KOPT-K1 (cell line): ENCODE data around the gene CD8B2.

ENCODE experiments used
- H3K27ac ChIP-seq: fragments of 200-600 bp; sonication (generic); 2 replicates; pipeline ENCODE4 v1.5.1; 2016; ENCODE audit warnings: antibody characterized with exemption, mild to moderate bottlenecking, low read depth, low read length; ENCODE audit not compliant: poor library complexity, severe bottlenecking
- H3K36me3 ChIP-seq: fragments of 200-600 bp; sonication (generic); 2 replicates; pipeline ENCODE4 v1.5.1; 2017; ENCODE audit warnings: antibody characterized with exemption, mild to moderate bottlenecking, low read length, moderate library complexity; ENCODE audit not compliant: insufficient read depth
- H3K9me3 ChIP-seq: fragments of 200-600 bp; sonication (generic); 2 replicates; pipeline ENCODE4 v1.5.1; 2017; ENCODE audit warnings: antibody characterized with exemption, low read length, mild to moderate bottlenecking; ENCODE audit not compliant: insufficient read depth, poor library complexity, severe bottlenecking

The CD8B2 gene

DNA sequence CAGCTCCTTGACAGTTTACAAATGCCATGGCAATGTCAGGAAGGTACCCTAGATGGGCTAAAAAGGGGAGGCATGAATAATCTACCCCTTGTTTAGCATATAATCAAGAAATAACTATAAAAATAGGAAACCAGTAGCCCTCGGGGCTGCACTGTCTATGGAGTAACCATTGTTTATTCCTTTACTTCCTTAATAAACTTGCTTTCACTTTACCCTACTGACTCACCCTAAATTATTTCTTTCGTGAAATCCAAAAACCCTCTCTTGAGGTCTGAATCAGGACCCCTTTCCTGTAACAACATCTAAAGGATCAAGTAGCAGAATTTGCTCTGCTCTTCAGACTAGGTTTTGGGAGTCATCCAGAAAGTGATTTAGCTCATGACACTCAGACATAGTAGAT, 43.7 kb downstream of the CD8B2 start:
- H3K9me3 ChIP-seq, result no peaks in the 10 kb centered on the region
- no peak overlapping the region for H3K27ac ChIP-seq
- no peaks in the 10 kb centered on the region for H3K36me3 ChIP-seq

DNA sequence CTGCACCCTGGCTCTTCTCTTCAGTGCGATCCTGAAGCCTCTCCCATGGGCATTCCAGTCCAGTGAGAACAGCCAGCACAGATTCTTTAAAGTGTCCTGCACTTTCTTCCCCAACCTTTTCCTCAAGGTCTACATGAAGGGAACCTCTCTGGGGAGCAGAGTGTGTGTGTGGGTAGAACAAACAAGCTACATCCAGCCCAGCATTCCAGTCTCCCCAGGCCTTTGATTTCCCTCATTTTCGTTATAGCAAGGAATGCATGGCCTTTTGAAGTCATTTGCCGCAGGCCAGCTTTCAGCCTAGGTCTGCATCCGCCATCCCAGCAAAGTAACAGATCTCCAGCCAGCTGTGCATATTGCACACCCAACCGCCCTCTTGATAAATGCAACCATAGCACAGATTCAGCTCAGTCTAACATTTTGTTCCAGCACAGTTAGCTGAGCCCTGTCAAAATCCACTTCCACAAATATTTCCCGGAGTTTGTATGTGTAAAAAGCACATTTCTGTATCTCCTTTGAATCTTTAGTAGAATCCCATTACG, 44.6 kb downstream of the CD8B2 start:
- no peaks in the 10 kb centered on the region for H3K36me3 ChIP-seq
- no peak overlapping the region for H3K27ac ChIP-seq
- H3K9me3 ChIP-seq, result no peaks in the 10 kb centered on the region

DNA sequence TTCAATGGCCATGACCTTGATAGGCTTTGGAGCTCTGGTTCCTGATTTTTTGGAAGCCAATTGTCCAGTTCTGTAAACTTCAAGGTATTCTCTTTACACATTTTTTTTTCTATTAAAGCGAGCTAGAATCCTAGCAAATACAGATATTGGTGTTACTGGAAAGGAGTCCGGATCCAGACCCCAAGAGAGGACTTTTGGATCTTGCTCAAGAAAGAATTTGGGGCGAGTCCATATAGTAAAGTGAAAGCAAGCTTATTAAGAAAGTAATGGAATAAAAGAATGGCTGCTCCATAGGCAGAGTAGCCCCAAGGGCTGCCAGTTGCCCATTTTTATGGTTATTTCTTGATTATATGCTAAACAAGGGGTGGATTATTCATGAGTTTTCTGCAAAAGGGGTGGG, 45.1 kb downstream of the CD8B2 start:
- Histone ChIP-seq H3K9me3 (no peaks in the 10 kb centered on the region), H3K27ac (no peak overlapping the region)

DNA sequence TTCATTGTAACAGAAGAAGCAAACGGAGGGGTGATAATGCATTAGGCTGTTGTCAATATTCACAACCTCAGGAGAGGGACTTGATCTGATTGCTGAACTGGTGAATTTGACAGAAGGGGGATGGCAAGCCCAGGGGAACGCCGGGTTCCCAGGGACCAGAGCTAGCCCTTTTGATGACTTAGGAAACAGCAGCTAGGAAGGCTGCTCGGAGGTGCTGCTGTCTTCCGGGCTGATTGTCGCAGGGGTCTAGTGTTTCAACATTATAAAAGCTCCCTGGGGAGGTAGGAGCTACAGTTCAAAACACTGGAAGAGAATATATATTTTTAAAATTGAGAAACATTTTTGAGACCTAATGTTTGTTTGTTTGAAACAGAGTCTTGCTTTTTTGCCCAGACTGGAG, 47.3 kb downstream of the CD8B2 start:
- Histone ChIP-seq H3K9me3 (no peaks in the 10 kb centered on the region), H3K27ac (no peak overlapping the region), H3K36me3 (no peaks in the 10 kb centered on the region)

More for the DNA sequence above, 45.1 kb downstream of the CD8B2 start:
- H3K36me3 ChIP-seq, result no peaks in the 10 kb centered on the region

DNA sequence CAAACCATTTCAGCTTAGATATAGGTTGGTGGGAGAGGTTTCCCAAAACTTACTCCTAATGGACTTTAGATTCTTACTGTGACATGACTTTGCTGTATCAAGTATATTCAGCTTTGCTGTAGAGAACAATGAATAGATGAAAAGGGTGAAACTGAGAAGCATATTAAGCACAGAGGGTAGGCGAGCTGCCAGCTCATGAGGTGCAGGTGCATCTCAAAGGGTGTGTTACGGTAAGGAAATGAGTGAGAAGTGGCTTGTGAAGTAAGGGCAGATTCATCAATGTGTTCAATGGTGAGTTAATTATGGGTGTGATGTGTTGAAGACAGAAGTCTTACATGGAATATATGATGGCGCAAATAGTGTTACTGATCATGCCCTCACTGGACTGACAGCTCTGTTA, 49.3 kb downstream of the CD8B2 start:
- Histone ChIP-seq H3K36me3 (no peaks in the 10 kb centered on the region), H3K27ac (no peak overlapping the region), H3K9me3 (no peaks in the 10 kb centered on the region)

DNA sequence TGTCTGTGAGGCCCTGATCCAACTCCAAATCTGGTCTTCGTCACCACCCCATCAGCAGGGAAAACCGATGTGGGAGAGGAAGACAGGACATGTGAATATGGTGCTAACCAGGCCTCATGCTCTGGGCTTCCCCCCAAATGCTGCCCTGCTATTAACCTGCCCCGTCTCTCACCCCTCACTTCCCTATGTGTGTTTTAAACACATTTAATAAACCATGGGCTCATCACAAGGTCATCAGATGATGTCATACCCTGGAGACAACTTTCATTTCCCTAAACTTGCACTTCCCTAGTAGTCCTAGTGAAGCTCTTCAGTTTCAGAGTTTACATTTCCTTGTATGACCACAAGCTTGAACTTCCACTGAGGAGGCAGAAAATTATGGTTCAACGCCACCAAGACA, 49.9 kb downstream of the CD8B2 start:
- Histone ChIP-seq H3K36me3 (no peaks in the 10 kb centered on the region), H3K9me3 (no peaks in the 10 kb centered on the region), H3K27ac (no peak overlapping the region)

DNA sequence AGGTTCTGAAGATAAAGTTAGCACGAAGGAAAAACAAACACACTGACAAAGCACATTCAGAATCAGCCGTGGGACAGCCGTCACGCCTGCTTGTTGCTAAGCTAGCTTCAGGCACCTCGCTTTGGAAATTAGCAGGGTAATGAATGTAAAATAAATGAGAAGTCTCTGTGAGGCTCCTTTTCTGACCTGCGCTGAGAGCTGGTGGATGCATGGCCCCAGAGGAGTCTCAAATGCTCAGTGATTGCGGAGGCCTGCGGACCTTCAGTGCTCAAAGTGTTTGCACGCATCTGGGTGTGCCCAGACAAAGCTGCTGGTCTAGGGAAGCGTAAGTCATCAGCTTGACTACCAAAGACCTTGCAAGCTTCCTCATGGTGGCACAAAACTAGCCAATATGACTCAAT, 50.6 kb downstream of the CD8B2 start:
- Histone ChIP-seq H3K9me3 (no peaks in the 10 kb centered on the region), H3K36me3 (no peaks in the 10 kb centered on the region), H3K27ac (no peak overlapping the region)

DNA sequence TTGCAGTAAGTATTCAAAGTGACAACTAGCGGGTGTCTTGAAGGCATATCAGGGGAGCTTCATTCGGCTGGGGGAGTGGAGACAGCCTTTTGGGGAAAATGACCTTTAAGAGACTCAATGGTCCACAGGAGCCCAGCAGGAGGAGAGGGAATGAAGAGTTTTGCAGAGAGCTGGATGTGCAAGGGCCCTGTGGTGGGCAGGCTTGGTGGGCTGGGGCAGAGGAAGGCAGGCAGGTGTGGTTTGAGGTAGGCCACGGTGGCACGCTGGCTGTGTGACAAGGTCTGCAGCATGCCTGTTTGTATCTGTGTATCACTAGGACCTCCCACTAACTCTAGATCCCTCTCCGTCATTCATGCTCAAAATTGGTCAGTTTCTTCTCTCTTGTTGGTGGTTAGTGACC, 53.7 kb downstream of the CD8B2 start:
- Histone ChIP-seq H3K27ac (no peak overlapping the region), H3K9me3 (no peaks in the 10 kb centered on the region)

DNA sequence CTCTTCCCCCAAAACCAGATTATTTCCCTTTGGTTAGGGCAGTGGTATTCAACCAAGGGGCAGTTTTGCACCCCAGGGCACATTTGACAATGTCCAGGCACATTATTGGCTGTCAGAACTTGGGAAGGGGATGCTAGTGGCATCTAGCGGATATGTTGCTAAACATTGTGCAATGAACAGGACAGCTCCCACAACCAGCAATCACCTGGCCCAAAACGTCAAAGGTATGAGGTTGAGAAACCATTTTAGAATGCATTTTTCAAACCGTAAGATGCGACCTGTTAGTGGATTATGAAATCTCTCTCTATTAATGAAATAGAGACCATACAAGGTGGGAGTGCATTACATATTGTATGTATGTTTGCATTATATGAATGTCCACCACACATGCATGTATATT, 54.2 kb downstream of the CD8B2 start:
- no peaks in the 10 kb centered on the region for H3K9me3 ChIP-seq
- no peak overlapping the region for H3K27ac ChIP-seq
- H3K36me3 ChIP-seq, result no peaks in the 10 kb centered on the region

More for the DNA sequence above, 53.7 kb downstream of the CD8B2 start:
- H3K36me3 ChIP-seq, result no peaks in the 10 kb centered on the region

DNA sequence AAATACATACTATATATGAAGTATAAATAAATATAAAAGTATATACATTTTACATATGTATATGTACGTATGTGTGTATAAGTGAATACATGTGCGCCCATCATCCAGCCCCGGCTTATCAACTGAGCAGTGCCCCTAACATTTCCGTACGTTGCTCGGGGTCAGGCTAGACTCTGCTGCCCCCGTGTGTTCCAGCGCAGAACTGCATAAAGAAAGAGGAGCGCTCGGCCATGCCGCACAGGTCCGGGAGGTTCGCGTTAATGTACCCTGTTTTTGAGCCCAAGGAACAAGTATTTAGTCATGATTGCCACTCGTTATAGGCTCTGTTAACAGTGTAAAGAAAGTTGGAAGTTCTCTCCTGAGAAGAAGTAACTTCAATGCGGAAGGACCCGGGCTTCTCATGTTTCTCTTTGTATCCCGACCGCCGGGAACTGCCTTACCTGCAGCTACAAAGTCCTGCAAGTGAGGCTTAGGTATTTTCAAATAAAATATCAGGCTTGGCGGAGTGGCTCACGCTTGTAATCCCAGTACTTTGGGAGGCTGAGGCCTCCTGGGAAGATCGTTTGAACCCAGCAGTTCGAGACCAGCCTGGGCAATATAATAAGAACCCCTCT, 55.7 kb downstream of the CD8B2 start:
- Histone ChIP-seq H3K36me3 (no peaks in the 10 kb centered on the region), H3K9me3 (no peaks in the 10 kb centered on the region), H3K27ac (no peak overlapping the region)

DNA sequence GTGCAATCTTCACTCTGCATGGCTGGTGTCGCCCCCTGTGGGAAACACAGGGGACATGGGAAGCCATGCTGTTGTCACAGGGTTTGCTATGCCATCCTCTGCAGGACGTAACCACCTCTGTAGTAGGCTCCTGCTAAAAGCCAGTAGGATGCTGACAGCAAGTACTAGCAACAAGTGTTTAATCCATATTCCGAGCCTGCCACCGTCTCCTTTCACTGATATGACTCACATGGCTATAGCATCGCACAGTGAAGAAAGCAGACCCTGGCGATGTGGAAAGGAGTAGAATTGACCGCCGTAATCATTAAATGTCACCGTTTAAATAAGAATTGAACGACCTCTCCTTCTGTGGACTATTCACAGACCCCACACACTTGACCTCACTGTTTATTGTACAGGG, 57.8 kb downstream of the CD8B2 start:
- Histone ChIP-seq H3K27ac (no peak overlapping the region), H3K9me3 (no peaks in the 10 kb centered on the region), H3K36me3 (no peaks in the 10 kb centered on the region)

DNA sequence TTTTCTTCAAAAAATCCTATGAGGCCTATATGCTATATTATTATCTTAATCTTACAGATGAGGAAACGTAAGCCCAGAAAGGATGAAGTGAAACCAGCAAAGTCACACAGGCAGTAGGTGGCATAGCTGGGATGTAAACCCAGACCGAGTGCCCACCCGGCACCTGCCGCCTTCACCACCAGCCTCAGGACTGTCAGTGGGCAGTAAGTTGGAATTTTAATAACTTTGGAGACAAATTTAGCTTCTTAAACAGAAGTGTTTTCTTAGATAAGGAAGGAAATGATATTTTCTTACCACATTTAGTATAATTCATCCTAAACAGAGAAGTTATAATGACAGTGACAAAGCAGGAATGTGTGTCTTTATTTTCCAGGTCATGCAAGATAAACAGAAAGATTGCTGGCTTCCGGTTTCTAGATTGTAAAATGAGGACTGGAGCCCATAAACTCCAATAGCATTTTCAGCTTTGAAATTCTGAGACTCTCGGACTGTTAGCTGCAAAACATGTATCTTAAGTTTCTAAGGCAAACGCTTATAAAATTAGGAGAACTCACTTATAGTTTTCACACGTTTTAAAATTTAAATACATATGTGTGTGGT, 59.3 kb downstream of the CD8B2 start:
- no peak overlapping the region for H3K27ac ChIP-seq

DNA sequence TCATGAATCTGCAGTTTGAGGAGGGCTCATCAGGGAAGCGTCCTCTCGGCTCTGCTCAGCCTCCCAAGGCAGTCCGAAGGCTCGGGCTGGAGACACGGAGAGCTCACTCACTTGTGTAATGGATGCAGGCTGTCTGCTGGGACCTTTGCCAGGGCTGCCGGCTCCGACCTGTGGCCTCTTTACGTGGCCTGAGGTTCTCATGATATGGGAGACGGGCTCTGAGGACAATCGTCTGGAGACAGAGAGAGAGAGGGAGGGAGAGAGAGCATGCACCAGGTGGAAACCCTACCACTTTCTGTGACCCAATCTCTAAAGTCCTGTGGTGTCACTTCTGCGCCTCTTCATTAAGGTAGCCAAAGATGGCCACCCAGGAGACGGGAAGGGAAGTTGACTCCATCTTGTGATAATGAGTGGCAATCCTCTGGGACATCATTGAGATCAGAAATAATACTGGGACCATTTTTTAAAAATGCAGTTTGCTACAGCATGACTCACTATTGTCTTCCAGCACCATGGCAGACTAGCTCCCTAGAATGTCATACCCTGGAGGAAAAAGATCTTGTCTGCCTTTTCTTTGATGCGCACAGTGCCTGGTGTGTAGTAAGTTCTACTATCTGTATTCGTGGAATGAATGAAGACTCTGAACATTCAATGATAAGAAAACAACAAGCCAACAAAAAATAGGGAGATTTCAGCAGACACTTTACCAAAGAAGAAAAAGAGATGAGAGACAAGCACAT, 60.2 kb downstream of the CD8B2 start:
- Histone ChIP-seq H3K36me3 (no peaks in the 10 kb centered on the region), H3K27ac (no peak overlapping the region), H3K9me3 (no peaks in the 10 kb centered on the region)

More for the DNA sequence above, 59.3 kb downstream of the CD8B2 start:
- no peaks in the 10 kb centered on the region for H3K9me3 ChIP-seq
- no peaks in the 10 kb centered on the region for H3K36me3 ChIP-seq

DNA sequence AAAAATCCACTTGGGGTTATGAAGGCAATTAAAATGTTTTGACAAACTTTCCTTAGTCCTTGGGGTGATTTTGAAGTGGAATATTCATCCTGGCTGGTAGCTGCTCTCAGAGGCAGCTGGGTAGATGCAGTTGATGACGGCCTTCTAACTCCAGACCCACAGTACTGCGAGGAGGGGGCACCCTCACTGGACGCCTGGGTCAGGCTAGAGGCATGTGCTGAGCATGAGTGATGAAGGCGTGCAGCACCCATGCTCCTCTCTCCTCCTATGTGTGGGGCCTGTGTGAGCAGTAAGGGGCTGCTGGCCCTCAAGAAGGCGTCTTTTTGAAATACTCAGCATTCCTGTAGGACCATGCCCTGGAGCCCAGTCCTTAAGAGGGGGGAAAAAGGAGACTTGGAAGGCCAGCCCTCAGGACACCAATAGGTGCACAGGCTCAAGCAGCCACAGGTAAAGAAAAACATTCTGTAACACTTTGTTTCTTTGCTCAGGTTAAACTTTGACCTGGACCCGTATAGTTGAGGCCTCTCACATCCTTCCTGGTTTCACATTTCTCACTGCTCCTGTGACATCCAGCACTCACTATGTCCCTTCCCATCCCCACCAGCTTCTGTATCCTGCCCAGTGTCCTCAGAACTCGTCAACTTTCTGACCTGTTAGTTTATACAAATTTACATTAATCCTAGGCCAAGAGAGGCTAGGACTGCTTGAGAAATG, 64.4 kb downstream of the CD8B2 start:
- H3K9me3 ChIP-seq, result no peaks in the 10 kb centered on the region
- no peak overlapping the region for H3K27ac ChIP-seq
- no peaks in the 10 kb centered on the region for H3K36me3 ChIP-seq

DNA sequence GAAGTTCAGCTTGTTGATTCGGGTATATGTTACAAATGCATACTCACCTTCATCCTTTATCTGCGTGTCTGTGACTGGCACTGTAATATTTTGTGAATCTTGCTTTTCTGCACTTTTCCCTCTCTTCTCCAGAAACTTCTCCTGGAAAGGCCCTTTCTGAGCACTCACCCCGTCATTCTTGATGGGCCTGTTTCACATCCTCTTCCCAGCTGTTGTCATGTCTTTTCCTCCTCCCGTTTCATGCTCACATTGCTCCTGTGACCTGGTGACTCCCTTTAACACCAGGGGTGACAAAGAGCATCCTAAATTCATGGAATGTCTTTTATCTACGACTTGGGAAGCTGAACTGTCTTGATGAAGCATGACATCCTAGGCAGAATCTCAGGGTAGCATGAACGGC, 65.8 kb downstream of the CD8B2 start:
- Histone ChIP-seq H3K27ac (no peak overlapping the region), H3K9me3 (no peaks in the 10 kb centered on the region), H3K36me3 (no peaks in the 10 kb centered on the region)
